ENCODE results near the gene SMYD3. TPM values are rescaled to one million over a fixed set of nuclear protein-coding genes. Genes with fewer than 3 reads are reported as not detected.
"Not testable (repeated sequence)": the region's sequence is repeated elsewhere in the genome, so short reads cannot be mapped to it uniquely, and the experiment has no call there.

The SMYD3 gene
- total RNA-seq, 1 experiment from 2014 or later, result 25.5 TPM

- Histone ChIP-seq H4K5ac (ENCODE audit: insufficient read length, low read depth, low read length) (no peak overlapping the region), H3T11ph (ENCODE audit: low read length) (no peak overlapping the region), H3K9ac (ENCODE audit: extremely low read depth, insufficient read length, low read length) (no peak overlapping the region), H4K8ac (replicated peaks; ENCODE audit: insufficient read length, low read depth, low read length) (no peak overlapping the region), H3K14ac (ENCODE audit: insufficient read depth, low read length) (no peak overlapping the region), H2BK12ac (ENCODE audit: insufficient read length, low read depth, low read length) (no peak overlapping the region), H3K23ac (ENCODE audit: insufficient read length, low read depth, low read length) (no peak overlapping the region), H4K91ac (ENCODE audit: insufficient read length, low read depth, low read length) (no peak overlapping the region), H2BK5ac (ENCODE audit: insufficient read length, low read length) (no peak overlapping the region), H2AK5ac (ENCODE audit: insufficient read length, low read length) (no peak overlapping the region), H3K79me1 (ENCODE audit: insufficient read depth, low read depth, low read length, poor library complexity, severe bottlenecking) (no peaks in the 10 kb centered on the region), H3K56ac (ENCODE audit: insufficient read length, low read depth, low read length) (no peak overlapping the region), H3K4me2 (ENCODE audit: insufficient read depth, insufficient read length, low read length) (no peak overlapping the region), H3K79me2 (ENCODE audit: insufficient read depth, low read length) (no peaks in the 10 kb centered on the region), H3K18ac (ENCODE audit: insufficient read length, low read depth, low read length) (no peak overlapping the region), H2BK15ac (ENCODE audit: low read depth, low read length) (no peak overlapping the region), H3K27ac (ENCODE audit: insufficient read length, low read depth, low read length) (no peak overlapping the region), H3K27me3 (ENCODE audit: insufficient read depth, low read length) (no peaks in the 10 kb centered on the region), H3K23me2 (ENCODE audit: insufficient read length, low read depth, low read length, poor library complexity, severe bottlenecking) (no peaks in the 10 kb centered on the region), H3K4ac (ENCODE audit: low read depth, low read length) (no peak overlapping the region), H3K4me1 (ENCODE audit: insufficient read depth, low read length) (no peaks in the 10 kb centered on the region), H4K20me1 (ENCODE audit: control insufficient read depth, insufficient read depth, insufficient read length) (no peaks in the 10 kb centered on the region), H2BK20ac (ENCODE audit: low read depth, low read length, poor library complexity, severe bottlenecking) (no peak overlapping the region), H3K9me3 (ENCODE audit: control insufficient read depth, low read depth, low read length) (no peaks in the 10 kb centered on the region), H2BK120ac (ENCODE audit: low read depth, low read length, poor library complexity, severe bottlenecking) (no peak overlapping the region), H2AFZ (ENCODE audit: low read length) (no peak overlapping the region)
- DNase-seq, result no peak
- Mint-ChIP-seq H3K27me3 (ENCODE audit: low read depth) (no peaks in the 10 kb centered on the region), H3K36me3 (ENCODE audit: insufficient read depth in 1 of 3, low read depth in 3 of 3) (no peaks in the 10 kb centered on the region), H3K4me3 (no peak overlapping the region), H3K4me1 (no peaks in the 10 kb centered on the region), H3K27ac (no peak overlapping the region), H3K9me3 (peaks cover 2 to 3% of the 10 kb centered on the region in 2 experiments; a peak in 3 of 5 replicates)
- no peak for TF ChIP-seq CTCF (conservative IDR thresholded peaks at IDR 0.05)
- WGBS (ENCODE audit: extremely low coverage, insufficient read length, low lambda C conversion rate), result no CpG with 5 or more reads among the region's 1 CpG
These were observed 477.5 kb downstream of the SMYD3 start for GRCh38 chr1:246029616-246030015.

GRCh38 chr1:246024118-246024517 lies 483.0 kb downstream of the SMYD3 start:
- H3K4me1 ChIP-seq (ENCODE audit: insufficient read depth, low read length); H3K14ac ChIP-seq (ENCODE audit: insufficient read depth, low read length); H2AK5ac ChIP-seq (ENCODE audit: insufficient read length, low read length); H3T11ph ChIP-seq (ENCODE audit: low read length); H3K79me1 ChIP-seq (ENCODE audit: insufficient read depth, low read depth, low read length, poor library complexity, severe bottlenecking); H3K27ac Mint-ChIP-seq; H3K23me2 ChIP-seq (ENCODE audit: insufficient read length, low read depth, low read length, poor library complexity, severe bottlenecking); H3K27me3 ChIP-seq (ENCODE audit: insufficient read depth, low read length); H3K36me3 Mint-ChIP-seq (ENCODE audit: insufficient read depth in 1 of 3, low read depth in 3 of 3); H4K8ac ChIP-seq (replicated peaks; ENCODE audit: insufficient read length, low read depth, low read length); H3K9me3 Mint-ChIP-seq; H2AFZ ChIP-seq (ENCODE audit: low read length); H3K79me2 ChIP-seq (ENCODE audit: insufficient read depth, low read length); H4K5ac ChIP-seq (ENCODE audit: insufficient read length, low read depth, low read length); H3K4me2 ChIP-seq (ENCODE audit: insufficient read depth, insufficient read length, low read length); H2BK15ac ChIP-seq (ENCODE audit: low read depth, low read length); H3K9ac ChIP-seq (ENCODE audit: extremely low read depth, insufficient read length, low read length); H2BK120ac ChIP-seq (ENCODE audit: low read depth, low read length, poor library complexity, severe bottlenecking); H3K56ac ChIP-seq (ENCODE audit: insufficient read length, low read depth, low read length); H3K9me3 ChIP-seq (ENCODE audit: control insufficient read depth, low read depth, low read length); H3K18ac ChIP-seq (ENCODE audit: insufficient read length, low read depth, low read length); H3K4me3 Mint-ChIP-seq; H4K91ac ChIP-seq (ENCODE audit: insufficient read length, low read depth, low read length); H4K20me1 ChIP-seq (ENCODE audit: control insufficient read depth, insufficient read depth, insufficient read length); H3K4ac ChIP-seq (ENCODE audit: low read depth, low read length); H3K4me1 Mint-ChIP-seq; H2BK20ac ChIP-seq (ENCODE audit: low read depth, low read length, poor library complexity, severe bottlenecking); H2BK12ac ChIP-seq (ENCODE audit: insufficient read length, low read depth, low read length); DNase-seq; H3K27ac ChIP-seq (ENCODE audit: insufficient read length, low read depth, low read length); H3K23ac ChIP-seq (ENCODE audit: insufficient read length, low read depth, low read length); H3K27me3 Mint-ChIP-seq (ENCODE audit: low read depth); H2BK5ac ChIP-seq (ENCODE audit: insufficient read length, low read length): not testable (repeated sequence)
- no CpG with 5 or more reads among the region's 1 CpG for WGBS (ENCODE audit: extremely low coverage, insufficient read length, low lambda C conversion rate)

All from H9 (cell line).